NCI-H1048 (cell line): Measurements from ENCODE around the gene DGCR2.
"Not testable (repeated sequence)": the region's sequence is repeated elsewhere in the genome, so short reads cannot be mapped to it uniquely, and the experiment has no call there.

ENCODE experiments used
- DNase-seq: peaks from one replicate; lab custom pipeline; 2025; lab: John Stamatoyannopoulos, UW

DGCR2 gene

DNA sequence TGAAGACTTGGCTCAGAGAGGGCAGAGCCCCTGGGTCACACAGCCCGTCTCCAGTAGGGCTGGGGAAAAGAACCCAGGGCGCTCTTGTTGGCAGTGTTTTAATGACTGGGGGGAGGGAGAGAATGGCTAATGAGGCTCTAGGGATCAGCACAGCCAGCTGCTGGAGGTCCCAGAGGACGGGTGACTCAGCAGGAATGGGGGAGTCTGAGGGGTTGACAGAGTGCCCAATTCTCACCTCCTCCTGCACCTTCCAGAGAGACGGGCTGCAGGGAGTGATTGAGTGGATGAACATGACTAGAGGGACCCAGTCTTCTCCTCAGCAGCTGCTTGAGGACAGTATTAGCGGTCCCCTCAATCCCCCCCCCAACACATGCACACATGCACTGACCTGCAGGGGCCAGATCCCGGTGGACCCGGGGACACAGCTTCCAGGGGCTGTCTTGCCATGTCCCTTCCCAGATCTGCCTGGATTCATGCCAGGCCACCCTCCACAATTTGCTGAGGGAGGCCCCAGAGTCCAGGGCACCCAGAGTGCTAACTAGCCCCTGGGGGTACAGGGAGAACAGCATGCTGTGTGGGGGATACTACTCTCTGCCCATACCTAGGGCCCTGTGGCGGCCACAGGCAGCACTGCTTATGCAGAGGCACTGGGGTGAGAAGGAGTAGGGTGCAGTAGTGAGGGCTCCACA is 94.7 kb downstream of the DGCR2 start:
- DNase-seq: not testable (repeated sequence)

DNA sequence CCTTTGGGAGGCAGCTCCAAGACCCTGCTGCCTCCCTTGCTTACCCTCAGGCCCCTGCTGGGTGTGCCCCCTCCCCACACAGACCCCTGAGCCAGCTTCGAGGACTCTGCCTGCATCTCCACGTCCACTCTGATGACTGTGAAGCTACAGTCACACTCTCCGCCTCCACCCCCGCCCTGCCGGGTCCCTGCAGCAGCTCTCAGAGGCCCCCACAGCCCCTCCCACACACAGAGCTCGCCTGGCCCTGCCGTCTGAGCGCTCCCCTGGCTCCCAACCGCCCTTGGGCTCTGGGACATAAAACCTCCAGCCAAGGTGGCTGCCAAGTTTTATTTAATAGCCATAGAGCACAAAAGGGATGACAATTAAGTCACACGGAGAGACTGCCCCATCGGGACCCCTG is 96.1 kb downstream of the DGCR2 start:
- not testable (repeated sequence) for DNase-seq

DNA sequence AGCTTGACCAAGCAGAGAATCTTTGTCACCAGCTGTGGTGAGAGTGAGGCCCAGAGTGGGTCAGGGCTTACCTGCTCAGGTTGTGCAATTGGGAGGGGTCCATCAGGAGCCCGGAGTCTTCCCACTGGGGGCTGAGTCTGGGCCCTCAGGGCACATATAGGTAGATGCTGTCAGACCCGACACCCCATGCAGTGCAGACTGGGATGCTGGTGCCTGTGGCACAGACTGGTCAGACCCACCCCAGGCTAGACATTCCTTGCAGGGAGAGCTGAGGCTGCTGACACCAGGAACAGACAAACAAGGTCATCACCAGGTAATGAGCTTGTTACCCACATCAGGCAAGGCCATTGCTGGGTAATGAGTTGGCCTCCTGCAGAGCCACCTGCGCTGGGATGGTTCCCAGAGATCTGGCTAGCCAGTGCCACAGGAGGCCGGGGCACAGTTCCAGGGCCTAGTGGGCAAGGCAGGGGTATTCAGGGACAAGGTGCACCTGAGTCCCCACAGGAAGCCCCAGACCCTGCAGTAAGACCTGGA is 97.2 kb downstream of the DGCR2 start:
- DNase-seq: not testable (repeated sequence)

GRCh38 chr22:19023931-19024330 is 98.3 kb downstream of the DGCR2 start:
- DNase-seq: not testable (repeated sequence)

- DNase-seq: no peak
Measured at GRCh38 chr22:19022755-19023154, 99.5 kb downstream of the DGCR2 start.

DNA sequence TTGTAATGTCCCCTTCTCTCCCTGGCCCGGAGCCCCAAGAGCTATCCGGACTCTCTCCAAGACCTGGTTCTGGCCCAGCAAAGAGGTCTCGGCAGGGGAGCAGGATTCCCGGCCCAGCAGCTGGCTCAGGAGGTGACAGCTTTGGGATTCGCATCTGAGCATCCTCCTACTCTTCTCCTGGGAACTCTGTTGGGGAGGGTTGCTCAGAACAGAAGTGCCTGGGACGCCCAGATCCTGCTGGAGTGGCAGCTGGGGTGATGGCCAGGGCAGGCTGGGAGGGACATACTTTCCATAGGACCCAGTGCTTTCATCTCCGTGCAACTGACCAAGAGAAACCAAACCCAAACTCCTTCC is 102.6 kb downstream of the DGCR2 start:
- no peak for DNase-seq

DNA sequence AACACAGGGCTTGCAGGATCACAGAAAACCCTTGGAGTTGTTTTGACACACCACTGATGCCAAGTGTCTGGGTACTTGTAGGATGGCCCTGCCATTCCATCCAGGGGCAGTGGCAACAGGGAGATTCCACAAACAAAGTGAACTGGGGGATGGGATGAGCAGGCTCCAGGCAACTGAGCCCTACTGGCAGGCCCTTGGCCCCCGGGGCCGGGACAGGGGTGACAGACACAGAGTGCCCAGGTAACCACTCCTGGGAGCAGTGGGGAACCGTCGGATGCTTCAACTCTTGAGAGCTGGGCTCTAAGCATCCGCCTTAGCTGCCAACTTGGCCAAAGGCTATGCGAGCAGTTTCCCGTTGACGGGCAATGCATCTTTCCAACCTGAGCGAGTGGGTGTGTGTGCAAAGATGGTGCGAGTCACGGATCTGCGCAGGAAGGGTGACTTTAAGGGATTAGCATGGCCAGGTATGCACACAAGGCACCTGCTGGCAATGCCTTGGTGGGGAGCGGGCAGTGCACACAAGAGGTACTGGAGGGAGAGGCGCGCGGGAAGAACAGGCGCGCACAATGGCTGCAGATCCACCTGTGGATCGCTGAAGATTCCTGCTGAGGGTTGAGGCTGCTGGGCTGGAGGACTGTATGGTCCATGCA is 103.1 kb downstream of the DGCR2 start:
- DNase-seq: no peak

DNA sequence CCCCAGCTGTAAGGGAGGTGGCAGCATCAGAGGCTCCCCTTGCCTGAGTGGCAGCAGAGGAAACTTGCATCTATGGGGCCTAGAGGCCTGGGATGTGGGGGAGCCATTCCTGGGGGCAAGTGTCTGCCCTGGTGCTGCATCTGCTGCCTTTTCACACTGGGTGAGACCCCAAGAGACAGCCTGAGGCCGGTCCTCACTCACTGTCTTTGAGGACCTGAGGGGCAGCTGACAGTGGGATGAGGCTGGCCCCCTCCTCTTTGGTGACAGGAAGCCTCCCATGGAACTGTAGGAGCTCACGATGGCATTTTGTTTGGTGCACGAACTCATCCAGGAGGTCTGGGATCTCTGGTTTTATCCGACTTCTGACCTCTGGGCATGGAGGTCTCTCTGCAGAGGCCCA is 104.0 kb downstream of the DGCR2 start:
- DNase-seq: no peak

- DNase-seq: no peak
Measured at GRCh38 chr22:19016081-19016766, 106.0 kb downstream of the DGCR2 start.

DNA sequence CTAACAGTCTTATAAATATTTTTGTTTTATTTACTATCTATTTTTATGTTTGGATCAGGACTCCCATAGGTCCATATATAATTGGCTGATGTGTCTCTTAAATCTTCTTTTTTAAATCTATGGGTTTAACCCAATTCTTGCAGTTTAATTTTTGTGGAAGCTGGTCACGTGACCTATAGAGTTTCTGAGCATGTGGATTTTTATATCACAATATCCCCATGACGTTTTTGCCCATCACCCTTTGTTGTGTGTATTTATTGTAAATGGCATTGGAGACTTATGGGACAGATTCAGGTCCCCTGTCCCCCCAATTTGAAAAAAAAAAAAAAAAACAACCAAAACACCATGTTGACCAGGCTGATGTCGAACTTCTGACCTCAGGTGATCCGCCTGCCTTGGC is 107.3 kb downstream of the DGCR2 start:
- DNase-seq: no peak

- not testable (repeated sequence) for DNase-seq
Measured at GRCh38 chr22:19013881-19014598, 108.2 kb downstream of the DGCR2 start.

DNA sequence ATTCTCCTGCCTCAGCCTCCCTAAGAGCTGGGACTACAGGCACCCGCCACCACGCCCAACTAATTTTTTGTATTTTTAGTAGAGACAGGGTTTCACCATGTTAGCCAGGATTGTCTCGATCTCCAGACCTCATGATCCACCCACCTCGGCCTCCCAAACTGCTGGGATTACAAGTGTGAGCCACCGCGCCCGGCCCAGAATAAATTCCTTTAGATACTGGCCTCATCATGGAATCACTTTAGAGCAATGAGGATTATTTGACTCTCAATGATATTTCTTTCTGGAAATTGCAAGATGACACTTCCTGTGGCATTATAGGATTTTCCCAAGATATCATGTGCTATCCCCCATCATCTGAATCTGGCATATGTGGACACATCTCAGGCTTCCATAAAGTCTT is 108.8 kb downstream of the DGCR2 start:
- DNase-seq: not testable (repeated sequence)

DNA sequence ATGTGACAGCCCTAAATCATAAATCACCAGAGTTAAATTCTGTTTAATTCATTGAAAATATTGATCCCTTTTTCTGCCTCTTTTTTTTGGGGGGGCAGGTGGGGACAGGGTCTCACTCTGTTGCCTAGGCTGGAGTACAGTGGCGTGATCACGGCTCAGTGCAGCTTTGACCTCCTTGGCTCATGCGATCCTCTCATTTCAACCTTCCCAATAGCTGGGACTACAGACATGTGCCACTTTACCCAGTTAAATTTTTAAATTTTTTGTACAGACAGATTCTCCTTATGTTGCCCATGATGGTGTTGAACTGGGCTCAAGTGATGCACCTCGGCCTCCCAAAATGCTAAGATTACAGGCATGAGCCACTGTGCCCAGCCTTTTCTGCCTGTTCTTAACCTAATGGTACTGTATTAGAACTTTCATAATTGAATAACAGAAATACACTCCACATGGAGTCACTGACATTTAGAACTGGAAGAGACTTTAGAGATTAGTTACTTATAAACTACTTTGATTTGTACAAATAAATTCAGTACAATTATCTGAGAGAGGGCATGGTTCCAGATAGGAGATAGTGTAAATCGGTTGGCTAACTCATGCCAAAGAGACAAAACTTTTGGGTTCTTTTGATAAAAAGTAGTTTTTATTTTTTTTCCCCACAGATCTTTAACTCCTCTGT is 109.8 kb downstream of the DGCR2 start:
- no peak for DNase-seq

- not testable (repeated sequence) for DNase-seq
Measured at GRCh38 chr22:19011611-19012010, 110.6 kb downstream of the DGCR2 start.

DNA sequence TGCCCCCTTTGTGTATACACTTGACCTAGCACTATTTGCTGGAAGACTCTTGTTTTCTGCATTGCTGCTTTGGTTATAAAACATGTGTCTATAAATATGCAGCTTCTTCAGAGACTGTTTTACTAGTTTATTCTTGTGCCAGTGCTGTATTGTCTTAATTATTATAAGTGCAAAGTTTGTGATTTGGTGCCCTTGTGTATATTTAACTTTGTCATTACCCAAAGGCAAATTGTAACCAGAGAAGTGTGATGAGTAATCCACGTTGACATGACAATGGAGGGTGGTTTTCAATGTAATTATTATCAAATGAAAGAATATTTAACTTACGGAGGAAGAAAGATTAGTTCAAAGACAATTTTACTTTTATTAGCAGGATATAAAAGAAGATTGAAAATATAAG is 111.1 kb downstream of the DGCR2 start:
- no peak for DNase-seq

- DNase-seq: no peak
Measured at GRCh38 chr22:19005905-19006304, 116.3 kb downstream of the DGCR2 start.

GRCh38 chr22:19004471-19004870 is 117.7 kb downstream of the DGCR2 start:
- DNase-seq: no peak

- DNase-seq: no peak
Measured at GRCh38 chr22:19003508-19003907, 118.7 kb downstream of the DGCR2 start.

DNA sequence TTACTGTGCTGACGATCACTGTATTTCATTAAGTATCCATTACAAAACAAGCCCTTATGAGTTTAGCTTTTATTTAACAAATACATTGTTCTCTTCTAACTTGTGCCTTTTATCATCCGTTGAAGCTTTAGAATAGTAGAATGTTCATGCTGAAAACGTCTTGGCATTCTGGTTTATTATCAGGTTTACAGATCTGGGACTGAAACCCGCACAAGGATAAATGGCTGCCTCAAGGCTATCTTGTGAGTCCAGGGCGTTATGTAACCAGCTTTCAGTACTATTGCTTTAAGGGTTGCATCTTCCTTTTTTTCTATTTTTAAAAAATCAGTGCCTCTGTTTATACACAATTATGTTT is 119.6 kb downstream of the DGCR2 start:
- DNase-seq: no peak

DNA sequence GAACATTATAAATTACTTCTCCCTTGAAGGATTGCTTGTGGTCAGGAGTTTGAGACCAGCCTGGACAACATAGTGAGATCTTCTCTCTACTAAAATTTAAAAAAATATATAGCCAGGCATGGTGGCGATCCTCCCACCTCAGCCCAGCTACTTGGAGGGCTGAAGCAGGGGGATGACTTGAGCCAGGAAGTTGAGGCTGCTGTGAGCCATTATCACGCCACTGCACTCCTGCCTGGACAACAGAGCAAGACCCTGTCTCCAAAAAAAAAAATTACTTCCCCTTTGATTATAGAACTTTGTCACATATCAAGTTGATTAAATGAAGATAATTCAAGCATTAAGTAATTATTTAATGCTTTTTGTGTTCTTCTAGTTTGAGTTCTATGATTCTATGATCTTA is 121.0 kb downstream of the DGCR2 start:
- DNase-seq: no peak

DNA sequence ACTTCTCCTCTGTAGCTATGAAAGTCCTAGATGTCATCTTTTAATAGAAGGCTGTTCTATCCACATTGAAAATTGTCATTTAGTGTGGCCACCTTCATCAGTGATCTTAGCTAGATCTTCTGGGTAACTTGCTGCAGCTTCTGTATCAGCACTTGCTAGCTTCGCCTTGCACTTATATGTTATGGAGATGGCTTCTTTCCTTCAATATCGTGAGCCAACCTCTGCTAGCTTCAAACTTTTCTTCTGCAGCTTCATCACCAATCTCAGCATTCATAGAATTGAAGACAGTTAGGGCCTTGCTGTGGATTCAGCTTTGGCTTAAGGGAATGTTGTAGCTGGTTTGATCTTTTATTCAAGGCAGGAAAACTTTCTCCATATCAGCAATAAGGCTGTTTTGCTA is 122.1 kb downstream of the DGCR2 start:
- not testable (repeated sequence) for DNase-seq

DNA sequence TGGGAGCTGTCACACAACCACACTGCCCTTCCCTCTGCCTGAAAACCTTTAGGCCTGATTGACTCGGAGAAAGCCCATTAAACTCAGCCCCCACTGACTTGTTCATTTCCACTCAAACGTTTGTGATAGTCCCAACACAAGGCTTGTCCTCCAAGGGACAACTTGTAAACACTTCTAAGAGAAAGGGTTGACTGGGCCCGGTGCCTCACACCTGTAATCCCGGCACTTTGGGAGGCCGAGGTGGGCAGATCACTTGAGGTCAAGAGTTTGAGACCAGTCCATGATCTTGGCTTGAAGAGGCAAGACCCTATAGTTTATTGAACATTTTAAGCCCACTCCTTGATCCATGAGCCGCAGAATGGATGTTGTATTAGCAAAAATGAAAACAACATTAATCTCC is 122.8 kb downstream of the DGCR2 start:
- DNase-seq: no peak
